GM12801 (cell line): ENCODE results near the gene RPL23.

Experiments
- CTCF ChIP-seq: IDR thresholded peaks from one replicate; pipeline ENCODE4 v1.5.1; 2011; ENCODE audit warnings: control low read depth; ENCODE audit not compliant: insufficient read length; ENCODE audit errors: extremely low read depth

The RPL23 gene

GRCh38 chr17:38809828-38810227 lies 43.7 kb downstream of the RPL23 start:
- no peak for TF ChIP-seq CTCF

- TF ChIP-seq CTCF: no peak
Measured at GRCh38 chr17:38800237-38800760, 53.2 kb downstream of the RPL23 start.

- no peak for TF ChIP-seq CTCF
Measured at GRCh38 chr17:38799501-38800236, 53.9 kb downstream of the RPL23 start, which contains the start of gene PIP4K2B. Gene PIP4K2B, minus strand, starts transcription at chr17:38799556. Its CDS starts 132 bp downstream, at chr17:38799424.

GRCh38 chr17:38798614-38799500 lies 54.7 kb downstream of the RPL23 start:
- no peak for TF ChIP-seq CTCF
